Right cardiac atrium (tissue), 5 donors: ENCODE data around the gene FAM111B. TPM values are rescaled to one million over a fixed set of nuclear protein-coding genes. Genes with fewer than 3 reads are reported as not detected.
A peak's percentile ranks its signal among the peaks of the same experiment; 100 is the strongest.
"Not testable (repeated sequence)": the region's sequence is repeated elsewhere in the genome, so short reads cannot be mapped to it uniquely, and the experiment has no call there.

Source experiments
- ATAC-seq, 2 donors: fragments of 200-7000 bp; cut with Tn5 transposase; one replicate each; pipeline versions ENCODE4 v1.8.0 to v1.9.1; 2020; ENCODE audit warnings: moderate library complexity in 2 of 2, mild to moderate bottlenecking in 1 of 2
- DNase-seq, 3 donors: peaks; one replicate each; pipeline ENCODE4 v3.0.0-alpha.2; 2020
- H3K27ac ChIP-seq: one replicate; pipeline ENCODE4 v1.5.1; 2013; ENCODE audit warnings: mild to moderate bottlenecking, low read length, control low read depth, moderate library complexity
- H3K27me3 ChIP-seq: one replicate; pipeline ENCODE4 v1.6.1; 2013; ENCODE audit not compliant: control insufficient read depth, insufficient read depth
- H3K4me1 ChIP-seq: one replicate; pipeline ENCODE4 v1.6.1; 2013; ENCODE audit warnings: low read length; ENCODE audit not compliant: control insufficient read depth, insufficient read depth
- H3K4me3 ChIP-seq: one replicate; pipeline ENCODE4 v1.5.1; 2013; ENCODE audit warnings: low read length, control low read depth
- H3K9me3 ChIP-seq: one replicate; pipeline ENCODE4 v1.6.1; 2013; ENCODE audit warnings: low read length; ENCODE audit not compliant: control insufficient read depth
- WGBS: extraction: QIAGEN DNeasy Blood & Tissue Kit; methylation state at CpG from one replicate; pipeline ENCODE4 v1.1.7; 2013; 5-methylcytosine and 5-hydroxymethylcytosine counted together
- intact Hi-C, 4 donors: fragments of 100-400 bp; cut with DNase I; formaldehyde crosslinking; loops; one replicate each; pipeline versions ENCODE4 v1.11.0 to v1.14.0; 2022 to 2023
- polyA plus RNA-seq: library from polyadenylated mRNA; stranded (reverse); fragments of 200-250 nt; gene quantifications from one replicate; pipeline ENCODE4 v1.2.3, GENCODE V29; 2013
- total RNA-seq, 4 donors: library from RNA; stranded (reverse); fragmentation: NEBNext Ultra II Directional; extraction: Animal tissue kit (Norgen Biotek cat#: 25700); gene quantifications; one replicate each; pipeline ENCODE4 v1.2.1, GENCODE V29; 2021
- donor health status: healthy with polysubstance abuse.
- donor health status: DM: no; HTN: yes; CAD: no.
- donor health status: DM: no; HTN: no; CAD: no.
- donor health status: DM: no; HTN: yes; CAD: no; lungs with severe emphysema.
- donor health status: DM: yes; HTN: yes; CAD: no.

Gene FAM111B
- total and polyA plus RNA-seq, 5 donors, result 0.05 to 2.5 (median 0.54) TPM; not detected in 1

GRCh38 chr11:59079086-59079485 is 28.0 kb upstream of the FAM111B start:
- Histone ChIP-seq H3K9me3 (no peaks in the 10 kb centered on the region), H3K27ac (no peak overlapping the region), H3K4me3 (no peak overlapping the region), H3K27me3 (no peaks in the 10 kb centered on the region), H3K4me1 (no peaks in the 10 kb centered on the region)
- ATAC-seq (no peak), DNase-seq (no peak)
- intact Hi-C loops, result no loop called here
- WGBS, result 75% methylated on average over 1 of the region's 1 CpG

- H3K27me3 ChIP-seq, intact Hi-C loops, H3K9me3 ChIP-seq, H3K4me3 ChIP-seq, H3K27ac ChIP-seq, DNase-seq, H3K4me1 ChIP-seq, ATAC-seq: not testable (repeated sequence)
- 89% methylated on average over 2 of the region's 2 CpGs for WGBS
These were observed 26.6 kb upstream of the FAM111B start for GRCh38 chr11:59080421-59080820.

GRCh38 chr11:59081430-59082020 is 25.5 kb upstream of the FAM111B start:
- WGBS, result 62% methylated on average over 4 of the region's 4 CpGs
- H3K27ac ChIP-seq, H3K9me3 ChIP-seq, H3K4me3 ChIP-seq, ATAC-seq, H3K4me1 ChIP-seq, intact Hi-C loops, DNase-seq, H3K27me3 ChIP-seq: not testable (repeated sequence)

GRCh38 chr11:59086007-59086406 is 21.0 kb upstream of the FAM111B start, which contains the start of gene GLYATL1B:
GLYATL1B (plus strand) TSS chr11:59086307; CDS start chr11:59086307, 0 bp downstream.
- intact Hi-C loops, result not testable (repeated sequence)

GRCh38 chr11:59088162-59088561 is 18.9 kb upstream of the FAM111B start:
- intact Hi-C loops, result no loop called here
- 92% methylated on average over 4 of the region's 4 CpGs for WGBS
- ATAC-seq, result no peak
- peaks cover 2% of the 10 kb centered on the region for H3K27me3 ChIP-seq
- H3K9me3 ChIP-seq, result no peaks in the 10 kb centered on the region
- no peaks in the 10 kb centered on the region for H3K4me1 ChIP-seq
- H3K27ac ChIP-seq, result no peak overlapping the region
- H3K4me3 ChIP-seq, result no peak overlapping the region
- no peak for DNase-seq

More at GRCh38 chr11:59086007-59086406, 21.0 kb upstream of the FAM111B start, which contains the start of gene GLYATL1B:
- H3K4me1 ChIP-seq, H3K27me3 ChIP-seq, DNase-seq, H3K9me3 ChIP-seq, ATAC-seq, H3K4me3 ChIP-seq, H3K27ac ChIP-seq: not testable (repeated sequence)
- 88% methylated on average over 5 of the region's 5 CpGs for WGBS

GRCh38 chr11:59093576-59093975 is 13.5 kb upstream of the FAM111B start:
- intact Hi-C loops, H3K27me3 ChIP-seq, H3K27ac ChIP-seq, DNase-seq, H3K9me3 ChIP-seq, ATAC-seq, H3K4me3 ChIP-seq, H3K4me1 ChIP-seq: not testable (repeated sequence)

GRCh38 chr11:59095225-59095624 is 11.8 kb upstream of the FAM111B start:
- H3K4me1 ChIP-seq, H3K9me3 ChIP-seq, ATAC-seq, H3K4me3 ChIP-seq, H3K27ac ChIP-seq, intact Hi-C loops, DNase-seq, H3K27me3 ChIP-seq: not testable (repeated sequence)
- WGBS, result 31% methylated on average over 1 of the region's 1 CpG

GRCh38 chr11:59095972-59096575 is 11.0 kb upstream of the FAM111B start:
- H3K27me3 ChIP-seq, H3K9me3 ChIP-seq, DNase-seq, H3K27ac ChIP-seq, H3K4me3 ChIP-seq, ATAC-seq, intact Hi-C loops, H3K4me1 ChIP-seq: not testable (repeated sequence)
- WGBS, result 54% methylated on average over 5 of the region's 5 CpGs

GRCh38 chr11:59097113-59097708 is 9.8 kb upstream of the FAM111B start:
- ATAC-seq (no peak), DNase-seq (peak; percentile 50 to 85 (median 60))
- WGBS, result 92% methylated on average over 5 of the region's 5 CpGs
- Histone ChIP-seq H3K9me3 (no peaks in the 10 kb centered on the region), H3K4me1 (no peaks in the 10 kb centered on the region), H3K4me3 (no peak overlapping the region), H3K27me3 (no peaks in the 10 kb centered on the region), H3K27ac (no peak overlapping the region)
- intact Hi-C loops, result no loop called here

GRCh38 chr11:59097938-59098337 is 9.1 kb upstream of the FAM111B start:
- H3K9me3 ChIP-seq, intact Hi-C loops, H3K27ac ChIP-seq, H3K4me3 ChIP-seq, H3K27me3 ChIP-seq, ATAC-seq, H3K4me1 ChIP-seq, DNase-seq: not testable (repeated sequence)
- WGBS, result 85% methylated on average over 8 of the region's 8 CpGs

GRCh38 chr11:59102259-59102765 is 4.7 kb upstream of the FAM111B start:
- Histone ChIP-seq H3K9me3 (no peaks in the 10 kb centered on the region), H3K27me3 (no peaks in the 10 kb centered on the region), H3K4me1 (no peaks in the 10 kb centered on the region), H3K4me3 (peak overlapping the region; percentile 12), H3K27ac (no peak overlapping the region)
- intact Hi-C loops, result no loop called here
- DNase-seq, result peak; percentile 42 to 69 (median 68)
- peak; percentile 26 to 29 for ATAC-seq
- WGBS, result 8% methylated on average over 23 of the region's 23 CpGs
